A673 (cell line): Measurements from ENCODE around the gene MED12L. TPM values are rescaled to one million over a fixed set of nuclear protein-coding genes. Genes with fewer than 3 reads are reported as not detected.

Source experiments
- BruUV-seq: library from RNA; stranded (reverse); fragments of 400-500 nt; replicated peaks from 2 replicates; lab custom pipeline; 2021; lab: Mats Ljungman, UMichigan
- CTCF ChIA-PET: fragments of 300-600 bp; sonication (Branson Sonifier 250); formaldehyde crosslinking; loops from one replicate; lab custom pipeline; 2022; ENCODE audit warnings: antibody characterized with exemption; lab: Charles Lee
- POLR2A ChIA-PET: fragments of 300-600 bp; sonication (Branson Sonifier 250); formaldehyde crosslinking; loops from one replicate; lab custom pipeline; 2022; ENCODE audit warnings: antibody characterized with exemption; ENCODE audit not compliant: low non-redundant PET; lab: Charles Lee
- DNase-seq: peaks from one replicate; pipeline ENCODE4 v3.0.0-alpha.2; 2015; ENCODE audit warnings: low spot score
- H3K27ac ChIP-seq: fragments of 200-600 bp; sonication (generic); 2 replicates; pipeline ENCODE4 v1.5.1; 2016; ENCODE audit warnings: mixed run types, low read depth, mild to moderate bottlenecking, mixed read lengths, antibody characterized with exemption, low read length; ENCODE audit not compliant: poor library complexity, severe bottlenecking
- H3K27me3 ChIP-seq: fragments of 200-600 bp; sonication (generic); replicated peaks from 2 replicates; pipeline ENCODE4 v1.6.1; 2017; ENCODE audit warnings: mixed run types, low read depth, mild to moderate bottlenecking, mixed read lengths, antibody characterized with exemption, low read length; ENCODE audit not compliant: insufficient read depth, poor library complexity
- H3K36me3 ChIP-seq: fragments of 200-600 bp; sonication (generic); 2 replicates; pipeline ENCODE4 v1.6.1; 2016; ENCODE audit warnings: mixed run types, mild to moderate bottlenecking, mixed read lengths, antibody characterized with exemption, low read length; ENCODE audit not compliant: insufficient read depth, poor library complexity, severe bottlenecking
- H3K4me1 ChIP-seq: fragments of 200-600 bp; sonication (generic); 2 replicates; pipeline ENCODE4 v1.6.1; 2017; ENCODE audit warnings: mixed run types, mild to moderate bottlenecking, mixed read lengths, antibody characterized with exemption, low read length; ENCODE audit not compliant: insufficient read depth, poor library complexity, severe bottlenecking
- H3K4me3 ChIP-seq: fragments of 200-600 bp; sonication (generic); 2 replicates; pipeline ENCODE4 v1.5.1; 2016; ENCODE audit warnings: low read depth, mixed run types, mild to moderate bottlenecking, mixed read lengths, low read length; ENCODE audit not compliant: poor library complexity, severe bottlenecking
- H3K9me3 ChIP-seq: fragments of 200-600 bp; sonication (generic); 2 replicates; pipeline ENCODE4 v1.6.1; 2016; ENCODE audit warnings: mixed run types, low read depth, mild to moderate bottlenecking, mixed read lengths, antibody characterized with exemption, low read length; ENCODE audit not compliant: poor library complexity, severe bottlenecking
- CTCF ChIP-seq: fragments of 300-800, 200-600 bp; sonication (generic); conservative IDR thresholded peaks from 2 replicates; pipeline ENCODE4 v1.5.1; 2017; ENCODE audit warnings: low read depth, mild to moderate bottlenecking, antibody characterized with exemption, low read length, moderate library complexity, mixed read lengths
- EZH2 ChIP-seq: fragments of 200-600 bp; sonication (generic); IDR thresholded peaks from 2 replicates; pipeline ENCODE4 v1.6.1; 2017; ENCODE audit warnings: borderline replicate concordance, low read depth, mild to moderate bottlenecking, mixed read lengths, antibody characterized with exemption, low read length; ENCODE audit not compliant: poor library complexity, severe bottlenecking
- intact Hi-C: fragments of 100-400 bp; cut with micrococcal nuclease; formaldehyde crosslinking; loops from one replicate; pipeline ENCODE4 v1.10.0; 2022; ENCODE audit not compliant: unreplicated experiment
- total RNA-seq: library from RNA; stranded (reverse); gene quantifications from 2 replicates; pipeline ENCODE4 v1.2.3, GENCODE V29; 2021

Gene MED12L
- total RNA-seq, 1 experiment from 2014 or later, result 0.71 TPM

DNA sequence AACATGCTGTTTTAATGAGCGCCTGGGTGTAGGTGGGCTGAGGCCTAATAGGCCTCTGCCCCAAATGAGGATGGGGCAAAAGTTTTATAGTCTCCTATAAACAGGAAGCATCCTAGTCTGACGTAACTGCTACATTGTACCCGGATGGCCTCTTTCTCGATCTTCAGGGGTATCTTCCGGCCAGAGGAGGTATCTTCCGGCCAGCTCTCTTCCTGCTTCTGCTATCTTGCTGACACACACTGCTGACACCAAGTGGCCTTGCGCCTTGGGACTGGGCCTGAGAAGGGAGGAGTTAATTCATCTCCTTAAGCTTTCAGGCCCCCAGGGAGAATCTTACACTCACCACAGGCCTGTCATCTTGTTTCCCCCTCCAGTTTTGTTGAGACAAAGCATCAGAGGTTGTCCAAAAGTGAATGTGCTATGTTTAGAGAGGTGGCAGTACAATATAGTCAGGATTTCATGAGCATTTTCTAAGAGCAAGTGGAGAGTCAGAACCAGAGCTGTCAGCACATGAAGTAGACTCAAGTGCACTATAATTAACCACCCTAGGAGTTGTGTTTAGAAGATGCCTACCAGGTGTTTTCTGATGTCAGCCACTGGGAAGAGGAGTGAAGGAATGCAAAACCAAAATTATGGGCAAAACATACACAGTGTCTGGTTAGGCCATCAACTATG is 391.0 kb downstream of the MED12L start:
- H3K27ac ChIP-seq, result no peak overlapping the region
- H3K9me3 ChIP-seq, result no peaks in the 10 kb centered on the region
- H3K27me3 ChIP-seq, result no peaks in the 10 kb centered on the region
- H3K4me3 ChIP-seq, result no peak overlapping the region
- no peak for TF ChIP-seq CTCF
- ChIA-PET POLR2A (no interaction called here), CTCF (no interaction called here)
- no TSS peak for BruUV-seq
- peaks cover 11% of the 10 kb centered on the region for H3K4me1 ChIP-seq
- no peaks in the 10 kb centered on the region for H3K36me3 ChIP-seq
- intact Hi-C loops, result no loop called here
- DNase-seq, result no peak

DNA sequence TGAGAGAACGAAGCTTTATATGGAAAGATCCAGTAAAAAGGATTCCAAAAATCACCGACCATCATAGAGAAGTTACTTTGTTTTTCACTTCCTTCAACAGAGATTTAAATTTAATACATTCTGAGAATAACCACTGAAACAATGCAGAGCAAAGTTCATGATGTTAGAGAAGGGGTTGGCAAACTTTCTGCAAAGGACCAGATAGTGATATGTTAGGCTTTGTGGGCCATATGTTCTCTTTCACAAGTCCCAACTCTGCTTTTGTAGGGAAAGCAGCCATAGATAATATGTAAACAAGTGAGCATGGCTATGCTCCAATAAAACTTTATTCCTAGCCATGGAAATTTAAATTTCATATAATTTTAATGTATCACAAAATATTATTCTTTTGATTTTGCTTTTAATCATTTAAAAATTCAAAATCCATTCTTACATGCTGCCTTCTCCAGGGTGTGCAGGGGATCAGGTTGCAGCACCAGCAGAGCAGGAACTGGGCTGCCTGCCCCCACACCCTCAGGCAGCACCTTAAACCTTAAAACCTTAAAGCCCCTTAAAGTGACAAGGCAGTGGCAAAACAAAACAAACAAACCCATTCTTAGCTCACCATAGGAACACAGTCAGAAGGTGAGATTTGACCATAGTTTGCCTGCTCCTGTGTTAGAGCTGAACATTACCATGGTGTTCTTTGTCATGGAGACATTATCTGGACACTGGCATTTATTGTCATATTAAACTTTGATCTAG is 392.3 kb downstream of the MED12L start:
- no peaks in the 10 kb centered on the region for H3K36me3 ChIP-seq
- POLR2A ChIA-PET, result no interaction called here
- H3K4me1 ChIP-seq, result peaks cover 11% of the 10 kb centered on the region
- no peak for DNase-seq
- BruUV-seq, result no TSS peak
- H3K27ac ChIP-seq, result no peak overlapping the region
- H3K9me3 ChIP-seq, result peaks cover 9% of the 10 kb centered on the region
- H3K4me3 ChIP-seq, result no peak overlapping the region
- no peaks in the 10 kb centered on the region for H3K27me3 ChIP-seq
- no peak for TF ChIP-seq CTCF
- no peak for TF ChIP-seq EZH2
- intact Hi-C loops, result no loop called here
- CTCF ChIA-PET, result no interaction called here

DNA sequence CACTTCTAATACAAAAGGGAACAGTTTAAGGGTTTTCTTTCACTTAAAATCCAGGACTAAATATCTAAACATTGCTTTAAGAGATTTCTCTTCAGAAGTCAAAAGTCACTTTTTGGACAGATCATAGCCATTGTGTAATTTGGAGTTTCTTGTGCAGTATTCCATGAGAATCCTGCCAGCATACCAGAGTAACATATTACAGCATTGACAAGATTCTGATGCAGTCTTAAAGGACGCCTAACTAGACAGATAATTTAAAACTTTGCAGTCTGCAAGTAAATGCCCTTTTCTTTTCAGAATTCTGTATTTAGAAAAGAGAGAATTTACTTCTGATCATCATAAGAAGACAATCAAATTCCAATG is 392.9 kb downstream of the MED12L start:
- peaks cover 11% of the 10 kb centered on the region for H3K4me1 ChIP-seq
- no peak overlapping the region for H3K4me3 ChIP-seq
- H3K27ac ChIP-seq, result no peak overlapping the region
- H3K27me3 ChIP-seq, result no peaks in the 10 kb centered on the region
- no TSS peak for BruUV-seq
- no peak for DNase-seq
- ChIA-PET CTCF (no interaction called here), POLR2A (no interaction called here)
- H3K9me3 ChIP-seq, result peaks cover 9% of the 10 kb centered on the region
- H3K36me3 ChIP-seq, result no peaks in the 10 kb centered on the region
- intact Hi-C loops, result no loop called here
- TF ChIP-seq EZH2, result no peak
- no peak for TF ChIP-seq CTCF
